IPS-11a (cell line): ENCODE results near the gene KIAA1549.
"Not testable (repeated sequence)": the region's sequence is repeated elsewhere in the genome, so short reads cannot be mapped to it uniquely, and the experiment has no call there.

Experiments
- H3K4me3 ChIP-seq: one replicate; pipeline ENCODE4 v1.5.1; 2013; ENCODE audit warnings: low read depth, low read length, control low read depth

Gene KIAA1549

GRCh38 chr7:138945154-138945553, 36.0 kb downstream of the KIAA1549 start:
- no peak overlapping the region for H3K4me3 ChIP-seq

- no peak overlapping the region for H3K4me3 ChIP-seq
Measured at GRCh38 chr7:138944592-138944991, 36.6 kb downstream of the KIAA1549 start.

GRCh38 chr7:138943061-138943460, 38.1 kb downstream of the KIAA1549 start:
- no peak overlapping the region for H3K4me3 ChIP-seq

- no peak overlapping the region for H3K4me3 ChIP-seq
Measured at GRCh38 chr7:138941545-138941944, 39.6 kb downstream of the KIAA1549 start.

GRCh38 chr7:138940602-138941001, 40.6 kb downstream of the KIAA1549 start:
- H3K4me3 ChIP-seq = not testable (repeated sequence)

- H3K4me3 ChIP-seq = no peak overlapping the region
Measured at GRCh38 chr7:138937484-138937883, 43.7 kb downstream of the KIAA1549 start.

GRCh38 chr7:138935465-138936011, 45.7 kb downstream of the KIAA1549 start:
- H3K4me3 ChIP-seq = no peak overlapping the region

GRCh38 chr7:138934861-138935260, 46.3 kb downstream of the KIAA1549 start:
- H3K4me3 ChIP-seq = no peak overlapping the region

GRCh38 chr7:138934367-138934766, 46.8 kb downstream of the KIAA1549 start:
- no peak overlapping the region for H3K4me3 ChIP-seq

- H3K4me3 ChIP-seq = no peak overlapping the region
Measured at GRCh38 chr7:138932870-138933269, 48.3 kb downstream of the KIAA1549 start.

GRCh38 chr7:138932427-138932826, 48.8 kb downstream of the KIAA1549 start:
- H3K4me3 ChIP-seq = no peak overlapping the region

GRCh38 chr7:138929969-138930368, 51.2 kb downstream of the KIAA1549 start:
- no peak overlapping the region for H3K4me3 ChIP-seq

- no peak overlapping the region for H3K4me3 ChIP-seq
Measured at GRCh38 chr7:138926241-138926612, 55.0 kb downstream of the KIAA1549 start.

GRCh38 chr7:138924501-138925225, 56.5 kb downstream of the KIAA1549 start:
- H3K4me3 ChIP-seq = no peak overlapping the region

- H3K4me3 ChIP-seq = no peak overlapping the region
Measured at GRCh38 chr7:138921277-138921676, 59.9 kb downstream of the KIAA1549 start.

- no peak overlapping the region for H3K4me3 ChIP-seq
Measured at GRCh38 chr7:138919911-138920310, 61.3 kb downstream of the KIAA1549 start.

GRCh38 chr7:138919216-138919615, 62.0 kb downstream of the KIAA1549 start:
- H3K4me3 ChIP-seq = no peak overlapping the region

GRCh38 chr7:138918756-138919155, 62.4 kb downstream of the KIAA1549 start:
- no peak overlapping the region for H3K4me3 ChIP-seq

GRCh38 chr7:138918176-138918575, 63.0 kb downstream of the KIAA1549 start:
- no peak overlapping the region for H3K4me3 ChIP-seq

- H3K4me3 ChIP-seq = no peak overlapping the region
Measured at GRCh38 chr7:138917771-138918170, 63.4 kb downstream of the KIAA1549 start.

- H3K4me3 ChIP-seq = no peak overlapping the region
Measured at GRCh38 chr7:138916731-138917130, 64.5 kb downstream of the KIAA1549 start.

GRCh38 chr7:138916275-138916674, 64.9 kb downstream of the KIAA1549 start:
- H3K4me3 ChIP-seq = no peak overlapping the region

GRCh38 chr7:138913783-138914182, 67.4 kb downstream of the KIAA1549 start:
- H3K4me3 ChIP-seq = no peak overlapping the region
